ENCODE data around the gene CCDC187. TPM values are rescaled to one million over a fixed set of nuclear protein-coding genes. Genes with fewer than 3 reads are reported as not detected.

CCDC187 gene
- total RNA-seq, 1 experiment from 2014 or later, result 0.11 TPM

DNA sequence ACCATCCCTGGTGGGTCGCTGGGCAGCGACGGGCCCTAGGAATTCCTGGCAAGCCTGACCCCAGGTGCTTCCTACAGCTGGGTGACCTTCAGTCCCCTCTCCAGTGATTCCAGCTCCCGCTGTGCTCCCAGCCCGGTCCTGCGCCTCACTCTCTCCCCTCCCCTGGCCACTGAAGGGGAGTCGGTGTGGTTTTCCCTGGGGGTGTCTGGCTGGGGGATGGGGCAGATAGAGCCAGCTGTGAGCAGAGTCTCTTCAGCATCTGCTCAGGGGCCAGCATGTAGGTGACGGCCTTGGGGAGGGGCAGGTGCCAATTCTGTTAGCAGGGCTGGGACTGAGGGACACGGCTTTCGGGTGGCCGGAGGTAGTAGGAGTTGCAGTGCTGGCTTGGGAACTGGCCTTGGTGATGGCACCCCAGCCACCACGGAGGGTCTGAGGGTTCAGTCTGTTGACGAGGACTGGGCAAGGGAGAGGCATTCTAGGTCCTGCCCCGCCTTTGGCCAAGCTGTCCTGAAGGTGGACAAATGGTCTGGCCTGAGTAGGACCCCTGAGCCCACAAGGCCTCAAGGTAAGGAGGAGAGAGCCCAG is 26.6 kb upstream of the CCDC187 start:
- Histone ChIP-seq H3K4me3 (ENCODE audit: low read depth, low read length) (no peak overlapping the region), H3K36me3 (ENCODE audit: control insufficient read depth, insufficient read depth, low read length) (no peaks in the 10 kb centered on the region), H3K9me3 (no peaks in the 10 kb centered on the region), H3K4me1 (peaks cover 27% of the 10 kb centered on the region), H3K27me3 (replicated peaks; ENCODE audit: control insufficient read depth, insufficient read depth, low read length) (no peaks in the 10 kb centered on the region)
- Mint-ChIP-seq H3K36me3 (ENCODE audit: insufficient read depth, unreplicated experiment) (peaks cover 18% of the 10 kb centered on the region), H3K4me3 (ENCODE audit: unreplicated experiment) (no peak overlapping the region), H3K27me3 (ENCODE audit: insufficient read depth, unreplicated experiment) (no peaks in the 10 kb centered on the region), H3K27ac (ENCODE audit: unreplicated experiment) (no peak overlapping the region), H3K4me1 (ENCODE audit: low read depth, unreplicated experiment) (peaks cover 6% of the 10 kb centered on the region), H3K9me3 (ENCODE audit: unreplicated experiment) (no peaks in the 10 kb centered on the region)
- ChIA-PET CTCF (interaction anchor here (1.2 kb wide), 1 partner anchor 15 kb away, joined by 3 read pairs; no protein-coding TSS in a partner anchor), POLR2A (no interaction called here)
- TF ChIP-seq, protein P1, sequence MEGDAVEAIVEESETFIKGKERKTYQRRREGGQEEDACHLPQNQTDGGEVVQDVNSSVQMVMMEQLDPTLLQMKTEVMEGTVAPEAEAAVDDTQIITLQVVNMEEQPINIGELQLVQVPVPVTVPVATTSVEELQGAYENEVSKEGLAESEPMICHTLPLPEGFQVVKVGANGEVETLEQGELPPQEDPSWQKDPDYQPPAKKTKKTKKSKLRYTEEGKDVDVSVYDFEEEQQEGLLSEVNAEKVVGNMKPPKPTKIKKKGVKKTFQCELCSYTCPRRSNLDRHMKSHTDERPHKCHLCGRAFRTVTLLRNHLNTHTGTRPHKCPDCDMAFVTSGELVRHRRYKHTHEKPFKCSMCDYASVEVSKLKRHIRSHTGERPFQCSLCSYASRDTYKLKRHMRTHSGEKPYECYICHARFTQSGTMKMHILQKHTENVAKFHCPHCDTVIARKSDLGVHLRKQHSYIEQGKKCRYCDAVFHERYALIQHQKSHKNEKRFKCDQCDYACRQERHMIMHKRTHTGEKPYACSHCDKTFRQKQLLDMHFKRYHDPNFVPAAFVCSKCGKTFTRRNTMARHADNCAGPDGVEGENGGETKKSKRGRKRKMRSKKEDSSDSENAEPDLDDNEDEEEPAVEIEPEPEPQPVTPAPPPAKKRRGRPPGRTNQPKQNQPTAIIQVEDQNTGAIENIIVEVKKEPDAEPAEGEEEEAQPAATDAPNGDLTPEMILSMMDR (IDR thresholded peaks at IDR 0.05; ENCODE audit: insufficient read depth in 1 of 2, low read depth in 1 of 2, low read length in 1 of 2, severe bottlenecking in 1 of 2, unreplicated experiment in 1 of 2), result no peak
- BruUV-seq (replicated peaks), result no TSS peak
- no peak for DNase-seq
- intact Hi-C loops (cut with micrococcal nuclease; ENCODE audit: unreplicated experiment), result no loop called here

DNA sequence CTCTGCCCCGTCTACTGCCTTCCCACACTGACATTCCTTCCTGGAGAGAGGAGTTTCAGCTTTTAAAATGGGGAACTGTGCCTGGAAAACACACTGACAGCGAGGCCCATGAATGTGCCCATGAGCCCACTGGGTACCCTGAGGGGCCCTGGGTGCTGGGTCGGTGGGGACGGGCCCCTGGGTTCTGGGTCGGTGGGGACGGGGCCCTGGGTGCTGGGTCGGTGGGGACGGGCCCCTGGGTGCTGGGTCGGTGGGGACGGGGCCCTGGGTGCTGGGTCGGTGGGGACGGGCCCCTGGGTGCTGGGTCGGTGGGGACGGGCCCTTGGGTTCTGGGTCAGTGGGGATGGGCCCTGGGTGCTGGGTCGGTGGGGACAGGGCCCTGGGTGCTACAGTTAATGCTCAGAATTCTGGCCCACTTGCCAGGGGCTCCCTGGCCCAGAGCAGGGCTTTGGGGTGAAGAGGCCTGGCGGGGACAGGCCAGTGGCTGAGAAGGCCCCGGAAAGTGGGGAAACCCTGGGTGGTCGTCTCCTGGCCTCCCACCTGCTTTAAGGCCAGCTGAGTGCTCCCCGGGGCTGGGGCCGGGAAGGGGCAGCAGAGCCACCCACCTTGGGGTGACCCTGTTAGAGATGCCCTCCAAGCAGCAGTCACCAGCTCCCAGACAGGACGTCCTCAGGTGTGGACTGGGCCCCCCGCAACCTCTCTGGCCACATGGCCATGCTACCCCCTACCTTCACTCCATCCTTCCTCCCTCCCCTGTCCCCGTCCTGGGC is 25.9 kb upstream of the CCDC187 start:
- peaks cover 18% of the 10 kb centered on the region for H3K36me3 Mint-ChIP-seq (ENCODE audit: insufficient read depth, unreplicated experiment)
- intact Hi-C loops (cut with micrococcal nuclease; ENCODE audit: unreplicated experiment), result loop anchor here (5.0 kb wide), 1 partner anchor 32 kb away; the partner anchor contains the start of gene DNLZ
- no peak for DNase-seq
- POLR2A ChIA-PET, result no interaction called here
- no peaks in the 10 kb centered on the region for H3K9me3 Mint-ChIP-seq (ENCODE audit: unreplicated experiment)
- Histone ChIP-seq H3K9me3 (no peaks in the 10 kb centered on the region), H3K4me1 (peaks cover 27% of the 10 kb centered on the region), H3K36me3 (ENCODE audit: control insufficient read depth, insufficient read depth, low read length) (no peaks in the 10 kb centered on the region), H3K4me3 (ENCODE audit: low read depth, low read length) (no peak overlapping the region), H3K27me3 (replicated peaks; ENCODE audit: control insufficient read depth, insufficient read depth, low read length) (no peaks in the 10 kb centered on the region)
- peaks cover 6% of the 10 kb centered on the region for H3K4me1 Mint-ChIP-seq (ENCODE audit: low read depth, unreplicated experiment)
- no TSS peak for BruUV-seq (replicated peaks)
- peak overlapping the region; percentile 22 for H3K4me3 Mint-ChIP-seq (ENCODE audit: unreplicated experiment)
- CTCF ChIA-PET, result interaction anchor here (1.2 kb wide), 1 partner anchor 16 kb away, joined by 3 read pairs; no protein-coding TSS in a partner anchor
- H3K27ac Mint-ChIP-seq (ENCODE audit: unreplicated experiment), result no peak overlapping the region
- TF ChIP-seq, protein P1 (IDR thresholded peaks at IDR 0.05; ENCODE audit: insufficient read depth in 1 of 2, low read depth in 1 of 2, low read length in 1 of 2, severe bottlenecking in 1 of 2, unreplicated experiment in 1 of 2), result no peak
- H3K27me3 Mint-ChIP-seq (ENCODE audit: insufficient read depth, unreplicated experiment), result no peaks in the 10 kb centered on the region

DNA sequence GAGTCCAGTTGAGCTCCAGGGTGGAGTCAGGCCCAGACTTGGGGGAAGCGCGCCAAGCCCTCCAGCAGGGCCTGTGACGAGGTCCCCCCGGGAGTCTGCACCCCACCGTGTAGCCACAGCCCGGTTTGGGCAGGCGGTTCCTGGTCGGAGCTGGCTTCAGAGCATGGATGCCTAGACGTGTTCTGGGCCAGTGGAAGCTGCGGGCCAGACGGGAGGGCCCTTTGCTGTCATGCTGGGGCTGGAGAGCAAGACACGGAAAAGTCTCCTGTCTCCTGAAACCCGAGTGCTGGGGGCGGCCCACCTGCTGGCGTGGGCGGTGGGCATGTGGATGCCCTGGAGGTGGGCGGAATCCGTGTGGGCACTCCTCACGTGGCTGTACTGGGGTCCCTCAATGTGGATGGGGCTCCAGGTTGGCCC is 25.3 kb upstream of the CCDC187 start:
- Histone ChIP-seq H3K4me3 (ENCODE audit: low read depth, low read length) (no peak overlapping the region), H3K4me1 (peaks cover 27% of the 10 kb centered on the region), H3K36me3 (ENCODE audit: control insufficient read depth, insufficient read depth, low read length) (no peaks in the 10 kb centered on the region), H3K9me3 (no peaks in the 10 kb centered on the region), H3K27me3 (replicated peaks; ENCODE audit: control insufficient read depth, insufficient read depth, low read length) (no peaks in the 10 kb centered on the region)
- Mint-ChIP-seq H3K4me1 (ENCODE audit: low read depth, unreplicated experiment) (peaks cover 6% of the 10 kb centered on the region), H3K36me3 (ENCODE audit: insufficient read depth, unreplicated experiment) (peaks cover 18% of the 10 kb centered on the region), H3K4me3 (ENCODE audit: unreplicated experiment) (peak overlapping the region; percentile 22), H3K27ac (ENCODE audit: unreplicated experiment) (peak overlapping the region; percentile 12), H3K27me3 (ENCODE audit: insufficient read depth, unreplicated experiment) (no peaks in the 10 kb centered on the region), H3K9me3 (ENCODE audit: unreplicated experiment) (no peaks in the 10 kb centered on the region)
- BruUV-seq (replicated peaks), result no TSS peak
- CTCF ChIA-PET, result no interaction called here
- DNase-seq, result no peak
- intact Hi-C loops (cut with micrococcal nuclease; ENCODE audit: unreplicated experiment), result loop anchor here (5.0 kb wide), 1 partner anchor 33 kb away; the partner anchor contains the start of gene DNLZ
- TF ChIP-seq, protein P1 (IDR thresholded peaks at IDR 0.05; ENCODE audit: insufficient read depth in 1 of 2, low read depth in 1 of 2, low read length in 1 of 2, severe bottlenecking in 1 of 2, unreplicated experiment in 1 of 2), result no peak
- POLR2A ChIA-PET, result no interaction called here
